ENCODE data around the gene TMC7. TPM values are rescaled to one million over a fixed set of nuclear protein-coding genes. Genes with fewer than 3 reads are reported as not detected.

Gene TMC7
- total and polyA plus RNA-seq, 2 of the 8 experiments (the other 6 are each of a cell fraction or from before 2014, with no cell fraction given): 2.3 to 2.6 TPM

DNA sequence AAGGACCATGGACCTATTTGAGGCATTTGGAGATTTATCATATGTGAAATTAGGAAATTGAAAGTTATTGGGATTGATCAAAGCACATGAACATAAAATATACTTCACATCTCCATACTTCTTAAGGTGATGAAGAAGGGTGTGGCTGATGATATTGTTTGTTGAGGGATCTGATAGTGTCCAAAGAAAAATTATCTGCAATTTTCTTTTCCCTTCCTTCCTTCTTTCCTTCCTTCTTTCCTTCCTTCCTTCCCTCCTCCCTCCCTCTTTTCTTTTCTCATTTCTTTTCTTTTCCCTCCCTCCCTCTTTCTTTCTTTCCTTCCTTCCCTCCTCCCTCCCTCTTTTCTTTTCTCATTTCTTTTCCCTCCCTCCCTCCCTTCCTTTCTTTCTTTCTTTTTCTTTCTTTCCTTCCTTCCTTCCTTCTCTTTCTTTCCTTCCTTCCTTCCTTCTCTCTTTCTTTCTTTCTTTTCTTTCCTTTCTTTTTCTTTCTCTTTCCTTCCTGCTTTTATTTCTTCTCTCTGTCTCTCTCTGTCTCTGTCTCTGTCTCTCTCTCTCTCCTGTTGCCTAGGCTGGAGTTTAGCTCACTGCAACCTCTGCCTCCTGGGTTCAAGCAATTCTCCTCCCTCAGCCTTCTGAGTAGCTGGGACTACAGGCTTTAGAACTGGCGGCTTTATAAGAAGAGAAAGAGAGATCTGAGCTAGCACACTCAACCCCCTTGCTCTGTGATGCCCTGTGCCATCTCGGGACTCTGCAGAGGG, 109.1 kb downstream of the TMC7 start:
- Histone ChIP-seq H2BK15ac (ENCODE audit: low read length) (no peak overlapping the region), H4K8ac (ENCODE audit: extremely low read depth, insufficient read depth, low read length) (no peak overlapping the region), H3K18ac (ENCODE audit: extremely low read depth, low read length) (no peak overlapping the region), H3K56ac (replicated peaks; ENCODE audit: insufficient read length, low read depth, low read length) (no peak overlapping the region), H3K9me3 (ENCODE audit: insufficient read depth in 2 of 2, low read depth in 1 of 2, low read length in 1 of 2) (no peaks in the 10 kb centered on the region; a peak in 1 of 4 replicates), H4K91ac (replicated peaks; ENCODE audit: insufficient read length, low read length) (no peak overlapping the region), H3K4me3 (ENCODE audit: extremely low read depth in 1 of 4, insufficient read depth in 2 of 4, low read depth in 3 of 4, low read length in 4 of 4) (no peak overlapping the region), H3K79me2 (ENCODE audit: control insufficient read depth in 1 of 2, insufficient read depth in 2 of 2, low read length in 2 of 2) (no peaks in the 10 kb centered on the region), H3K4me2 (ENCODE audit: insufficient read depth in 1 of 2, low read depth in 2 of 2, low read length in 2 of 2) (no peak overlapping the region), H2AFZ (ENCODE audit: low read length) (no peak overlapping the region), H3K27me3 (replicated peaks in 1 of 4; ENCODE audit: control insufficient read depth in 3 of 4, extremely low read depth in 1 of 4, insufficient read depth in 3 of 4, low read length in 3 of 4) (no peaks in the 10 kb centered on the region; a peak in 1 of 7 replicates), H3K9ac (replicated peaks in 1 of 4; ENCODE audit: extremely low read depth in 1 of 4, low read depth in 3 of 4, low read length in 3 of 4) (no peak overlapping the region), H2BK12ac (ENCODE audit: low read depth, low read length) (no peak overlapping the region), H3K14ac (ENCODE audit: insufficient read length) (no peak overlapping the region), H3K27ac (ENCODE audit: low read depth, low read length) (no peak overlapping the region), H2BK5ac (ENCODE audit: low read depth, low read length) (no peak overlapping the region), H2AK5ac (ENCODE audit: low read depth, low read length) (no peak overlapping the region), H2BK20ac (ENCODE audit: low read length) (no peak overlapping the region), H4K20me1 (replicated peaks in 1 of 2; ENCODE audit: control insufficient read depth in 1 of 2, insufficient read depth in 2 of 2, low read length in 2 of 2) (no peaks in the 10 kb centered on the region), H3K23ac (ENCODE audit: insufficient read length) (no peak overlapping the region), H3K23me2 (ENCODE audit: low read depth, low read length) (no peaks in the 10 kb centered on the region), H3K79me1 (ENCODE audit: low read depth, low read length) (no peaks in the 10 kb centered on the region), H2BK120ac (replicated peaks; ENCODE audit: low read depth, low read length) (no peak overlapping the region), H3K4me1 (replicated peaks in 1 of 4; ENCODE audit: control insufficient read depth in 3 of 4, insufficient read depth in 4 of 4, low read length in 3 of 4) (no peaks in the 10 kb centered on the region), H3K4ac (replicated peaks; ENCODE audit: insufficient read length, low read depth, low read length) (no peak overlapping the region), H4K5ac (ENCODE audit: insufficient read length, low read depth, low read length) (no peak overlapping the region), H3K36me3 (ENCODE audit: control insufficient read depth in 2 of 4, insufficient read depth in 4 of 4, low read length in 3 of 4) (no peaks in the 10 kb centered on the region)
- no peak for FAIRE-seq
- DNase-seq (ENCODE audit: low read depth in 1 of 2, low spot score in 2 of 2): no peak
- ChIA-PET CTCF (ENCODE audit: partially characterized antibody) (interaction anchor here (2.5 kb wide), 2 partner anchors 7 to 13 kb away, joined by 20 to 27 read pairs; no protein-coding TSS in a partner anchor), POLR2A (ENCODE audit: partially characterized antibody) (no interaction called here)
- 74% methylated on average over 2 of the region's 2 CpGs; no CpG with 5 or more reads in 1 of the 2 experiments for WGBS, 2 experiments (ENCODE audit: extremely low coverage in 1 of 2, insufficient coverage in 1 of 2, insufficient read length in 1 of 2, insufficient replicate concordance in 2 of 2, low coverage in 1 of 2, low lambda C conversion rate in 2 of 2, missing lambda C conversion rate in 1 of 2)
- TF ChIP-seq JUND (IDR thresholded peaks at IDR 0.05; ENCODE audit: low read length): no peak
- no peak for TF ChIP-seq USF2 (IDR thresholded peaks at IDR 0.05; ENCODE audit: low read length)
- no peak for TF ChIP-seq POLR2A (IDR thresholded peaks at IDR 0.05; ENCODE audit: control extremely low read depth in 1 of 2, low read depth in 2 of 2, low read length in 2 of 2)
- no peak for TF ChIP-seq CREB1 (IDR thresholded peaks at IDR 0.05)
- TF ChIP-seq PHF8 (conservative IDR thresholded peaks at IDR 0.05; ENCODE audit: low read depth, low read length): no peak
- TF ChIP-seq CBX5 (IDR thresholded peaks at IDR 0.05; ENCODE audit: low read depth, low read length): no peak
- no peak for TF ChIP-seq YY1 (IDR thresholded peaks at IDR 0.05; ENCODE audit: low read depth, low read length)
- TF ChIP-seq, protein P1, sequence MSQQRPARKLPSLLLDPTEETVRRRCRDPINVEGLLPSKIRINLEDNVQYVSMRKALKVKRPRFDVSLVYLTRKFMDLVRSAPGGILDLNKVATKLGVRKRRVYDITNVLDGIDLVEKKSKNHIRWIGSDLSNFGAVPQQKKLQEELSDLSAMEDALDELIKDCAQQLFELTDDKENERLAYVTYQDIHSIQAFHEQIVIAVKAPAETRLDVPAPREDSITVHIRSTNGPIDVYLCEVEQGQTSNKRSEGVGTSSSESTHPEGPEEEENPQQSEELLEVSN (IDR thresholded peaks at IDR 0.05): no peak
- no peak for TF ChIP-seq BACH1 (IDR thresholded peaks at IDR 0.05; ENCODE audit: low read length)
- no peak for TF ChIP-seq POLR2AphosphoS5 (IDR thresholded peaks at IDR 0.05; ENCODE audit: low read depth, low read length)
- no peak for TF ChIP-seq MAX (IDR thresholded peaks at IDR 0.05)
- TF ChIP-seq RBBP5 (IDR thresholded peaks at IDR 0.05; ENCODE audit: borderline replicate concordance, low read depth, low read length): no peak

Data from H1 (cell line).